GM19452 (cell line): ENCODE measurements around the gene BMP10.
"Not testable (repeated sequence)": the region's sequence is repeated elsewhere in the genome, so short reads cannot be mapped to it uniquely, and the experiment has no call there.

ENCODE experiments used
- ATAC-seq: cut with Tn5 transposase; IDR thresholded peaks from one replicate; pipeline ENCODE4 v1.9.1; 2021; ENCODE audit not compliant: unreplicated experiment

Gene BMP10

GRCh38 chr2:68895981-68896380 lies 24.8 kb upstream of the BMP10 start:
- ATAC-seq = not testable (repeated sequence)

GRCh38 chr2:68889500-68889899 lies 18.3 kb upstream of the BMP10 start:
- ATAC-seq = no peak

GRCh38 chr2:68889021-68889420 lies 17.8 kb upstream of the BMP10 start:
- no peak for ATAC-seq

- ATAC-seq = no peak
Observed at GRCh38 chr2:68888038-68888704, 17.0 kb upstream of the BMP10 start.

GRCh38 chr2:68885811-68886075 lies 14.5 kb upstream of the BMP10 start:
- no peak for ATAC-seq

GRCh38 chr2:68885074-68885810 lies 14.0 kb upstream of the BMP10 start:
- no peak for ATAC-seq

GRCh38 chr2:68880213-68880612 lies 9.0 kb upstream of the BMP10 start:
- no peak for ATAC-seq

- ATAC-seq = no peak
Observed at GRCh38 chr2:68879296-68879695, 8.1 kb upstream of the BMP10 start.

- no peak for ATAC-seq
Observed at GRCh38 chr2:68878753-68879152, 7.6 kb upstream of the BMP10 start.

GRCh38 chr2:68878071-68878711 lies 7.0 kb upstream of the BMP10 start:
- ATAC-seq = no peak

- ATAC-seq = no peak
Observed at GRCh38 chr2:68877079-68877772, 6.0 kb upstream of the BMP10 start.

GRCh38 chr2:68870215-68870614 lies 982 bp downstream of the BMP10 start:
- no peak for ATAC-seq

GRCh38 chr2:68865108-68865507 lies 6.1 kb downstream of the BMP10 start:
- ATAC-seq = no peak

GRCh38 chr2:68863996-68864395 lies 7.2 kb downstream of the BMP10 start:
- ATAC-seq = no peak

- ATAC-seq = no peak
Observed at GRCh38 chr2:68862889-68863288, 8.3 kb downstream of the BMP10 start.

- ATAC-seq = no peak
Observed at GRCh38 chr2:68861330-68861729, 9.9 kb downstream of the BMP10 start.

GRCh38 chr2:68860111-68860510 lies 11.1 kb downstream of the BMP10 start:
- ATAC-seq = no peak

GRCh38 chr2:68857855-68858456 lies 13.2 kb downstream of the BMP10 start:
- ATAC-seq = no peak

- no peak for ATAC-seq
Observed at GRCh38 chr2:68857202-68857845, 13.9 kb downstream of the BMP10 start.

GRCh38 chr2:68855550-68855949 lies 15.6 kb downstream of the BMP10 start:
- no peak for ATAC-seq

GRCh38 chr2:68854476-68854875 lies 16.7 kb downstream of the BMP10 start:
- no peak for ATAC-seq
